Stimulated activated CD8-positive, alpha-beta memory T cell treated with anti-CD3 and anti-CD28 coated beads, Interleukin-7, amount 100 ng/mL, for 4 hours (primary cell): ENCODE results near the gene FAM78A.
A peak's percentile ranks its signal among the peaks of the same experiment; 100 is the strongest.

ENCODE experiments used
- DNase-seq, 2 donors: peaks; one replicate each; pipeline ENCODE4 v3.0.0-alpha.2; 2020; ENCODE audit warnings: low read depth in 2 of 2

Gene FAM78A, protein sequence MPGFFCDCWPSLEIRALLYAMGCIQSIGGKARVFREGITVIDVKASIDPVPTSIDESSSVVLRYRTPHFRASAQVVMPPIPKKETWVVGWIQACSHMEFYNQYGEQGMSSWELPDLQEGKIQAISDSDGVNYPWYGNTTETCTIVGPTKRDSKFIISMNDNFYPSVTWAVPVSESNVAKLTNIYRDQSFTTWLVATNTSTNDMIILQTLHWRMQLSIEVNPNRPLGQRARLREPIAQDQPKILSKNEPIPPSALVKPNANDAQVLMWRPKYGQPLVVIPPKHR

DNA sequence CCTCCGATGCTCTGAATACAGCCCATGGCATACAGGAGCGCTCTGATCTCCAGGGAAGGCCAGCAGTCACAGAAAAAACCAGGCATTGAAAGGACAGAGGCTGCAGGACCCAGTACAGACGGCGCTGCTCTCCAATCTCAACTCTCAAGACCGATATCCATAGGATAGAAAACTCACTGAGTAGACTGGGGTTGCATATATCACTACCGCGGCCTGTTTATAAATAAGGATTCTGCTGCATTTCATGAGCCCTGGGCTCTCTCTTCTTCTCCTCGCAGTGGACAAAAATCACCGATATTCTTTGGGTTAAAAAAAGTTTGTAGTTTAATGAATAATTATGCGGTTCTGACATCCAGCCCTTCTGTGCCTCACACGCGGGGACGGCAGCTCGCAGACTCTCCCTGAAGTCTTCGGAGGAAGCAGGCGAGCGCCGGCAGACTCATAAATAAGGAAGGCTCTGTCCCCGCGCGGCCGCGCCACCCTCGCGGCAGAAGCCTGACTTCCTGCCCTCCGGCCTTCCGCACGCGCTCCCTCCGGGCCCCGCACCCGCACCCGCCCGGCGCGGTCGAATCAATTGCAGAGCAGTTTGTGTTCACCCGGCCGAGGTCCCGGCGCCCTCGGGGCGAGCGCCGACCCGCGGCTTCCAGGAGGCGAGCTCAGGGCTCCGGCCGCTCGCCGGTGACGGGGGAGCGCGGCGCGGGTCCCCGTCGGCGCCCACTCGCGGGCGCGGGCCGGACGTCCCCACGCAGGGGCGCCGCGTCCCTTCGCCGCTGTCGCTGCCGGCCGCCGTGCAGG lies at the start of gene FAM78A:
Gene FAM78A, minus strand, starts transcription at position 417 of the 795 bp plus-strand sequence. Its CDS starts 331 bp downstream, at position 86.
- DNase-seq: no peak

DNA sequence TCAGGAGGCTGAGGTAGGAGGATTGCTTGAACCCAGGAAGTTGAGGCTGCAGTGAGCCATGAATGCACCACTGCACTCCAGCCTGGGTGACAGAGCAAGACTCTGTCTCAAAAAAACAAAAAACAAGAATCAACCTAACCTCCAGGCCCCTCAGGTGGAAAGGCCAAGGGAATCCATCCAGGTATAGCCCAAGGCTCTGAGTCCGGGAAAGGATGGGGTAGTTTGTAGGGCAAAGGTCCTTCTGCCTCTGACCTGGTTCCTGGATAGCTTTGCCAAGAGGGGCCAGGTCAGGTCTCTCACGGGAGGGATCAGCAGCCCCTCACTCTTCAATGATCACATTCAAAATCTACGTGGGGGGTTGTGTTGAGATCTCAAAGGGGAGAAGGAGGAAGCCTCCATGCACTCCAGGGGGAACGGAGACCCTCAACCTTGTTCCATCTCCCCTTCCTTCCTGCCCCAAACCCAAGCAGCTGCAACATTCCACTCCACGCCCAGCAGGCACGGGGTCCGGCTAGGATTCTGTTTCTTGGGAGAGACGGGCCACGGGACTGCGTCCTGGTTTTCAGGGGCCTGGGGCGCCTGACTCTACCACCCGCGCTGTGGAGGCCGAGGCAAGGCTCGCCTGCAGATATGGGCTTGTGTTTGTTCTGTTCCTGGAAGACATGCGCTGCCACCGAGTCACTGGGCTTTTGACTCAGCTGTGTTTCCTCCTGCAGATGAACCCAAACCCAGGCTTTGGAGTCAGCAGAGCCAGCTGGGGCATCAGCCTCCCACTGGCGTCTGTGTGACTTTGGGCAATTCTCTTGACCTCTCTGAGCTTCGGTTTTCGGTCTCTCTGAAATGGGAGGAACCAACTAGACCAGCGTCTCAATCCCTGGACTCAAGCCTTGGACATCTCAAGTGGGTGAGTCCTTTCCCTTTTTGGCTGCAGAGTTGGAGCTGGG lies 48.7 kb upstream of the FAM78A start:
- DNase-seq: no peak

DNA sequence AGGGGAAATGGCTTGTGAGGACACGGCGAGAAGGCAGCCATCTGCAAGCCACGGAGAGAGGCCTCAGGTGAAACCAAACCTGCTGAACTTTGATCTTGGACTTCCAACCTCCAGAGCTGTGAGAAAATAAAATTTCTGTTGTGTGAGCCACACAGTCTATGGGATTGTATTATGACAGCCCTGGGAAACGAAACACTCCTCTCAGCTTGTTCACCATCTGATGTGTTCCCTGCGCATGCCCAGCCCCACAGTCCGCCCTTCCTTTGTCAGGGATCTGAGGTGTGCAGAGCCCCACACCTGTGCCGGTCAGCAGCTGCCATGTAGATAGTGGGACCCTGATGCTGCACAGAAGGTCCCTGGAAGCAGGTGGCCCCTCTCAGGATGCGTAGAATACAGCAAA lies 47.3 kb upstream of the FAM78A start:
- DNase-seq: no peak

DNA sequence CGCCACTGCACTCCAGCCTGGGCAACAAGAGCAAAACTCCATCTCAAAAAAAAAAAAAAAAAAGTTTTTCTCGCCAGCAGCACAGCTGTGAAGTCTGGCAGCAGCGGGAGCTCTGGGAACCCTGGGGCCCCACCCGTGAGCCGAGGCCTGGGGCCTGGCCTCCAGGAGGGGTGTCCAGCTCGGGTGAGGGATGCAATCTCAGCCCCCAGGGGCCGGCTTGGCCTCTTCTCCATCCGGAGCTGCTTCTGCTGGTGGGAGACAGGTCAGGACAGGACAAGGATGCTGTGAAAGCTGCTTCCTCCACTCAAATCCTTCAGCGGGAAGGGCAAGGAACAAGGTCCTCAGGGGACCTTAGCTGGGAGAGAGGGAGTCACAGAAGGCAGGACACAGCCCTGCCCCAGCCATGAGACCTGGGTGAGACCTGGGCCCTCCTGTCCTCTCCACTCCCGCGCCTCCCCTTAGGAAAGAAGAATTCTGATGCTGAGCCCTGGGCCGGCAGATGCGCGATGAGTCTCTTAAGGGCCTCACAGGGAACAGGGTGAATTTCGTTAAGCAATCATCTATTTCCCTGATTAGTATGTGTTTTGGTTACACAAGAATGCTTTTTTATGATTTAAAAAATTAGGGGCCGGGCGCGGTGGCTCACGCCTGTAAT lies 43.8 kb upstream of the FAM78A start:
- no peak for DNase-seq

DNA sequence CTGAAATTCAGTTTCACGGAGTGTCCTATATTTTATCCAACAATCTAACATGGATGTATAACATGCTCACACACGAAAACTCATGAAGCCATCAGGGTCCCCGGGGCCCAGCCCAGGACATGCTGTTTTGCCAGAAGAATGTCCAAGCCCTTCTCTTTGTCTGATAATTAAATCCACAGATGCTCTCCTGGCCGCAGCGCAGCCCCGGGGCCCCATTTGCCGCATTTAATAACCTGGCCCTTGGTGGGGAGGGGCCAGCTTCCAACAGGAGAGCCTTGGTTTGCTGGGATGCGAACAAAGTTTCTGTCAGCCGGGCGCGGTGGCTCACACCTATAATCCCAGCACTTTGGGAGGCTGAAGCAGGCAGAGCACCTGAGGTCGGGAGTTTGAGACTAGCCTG lies 43.2 kb upstream of the FAM78A start:
- no peak for DNase-seq

DNA sequence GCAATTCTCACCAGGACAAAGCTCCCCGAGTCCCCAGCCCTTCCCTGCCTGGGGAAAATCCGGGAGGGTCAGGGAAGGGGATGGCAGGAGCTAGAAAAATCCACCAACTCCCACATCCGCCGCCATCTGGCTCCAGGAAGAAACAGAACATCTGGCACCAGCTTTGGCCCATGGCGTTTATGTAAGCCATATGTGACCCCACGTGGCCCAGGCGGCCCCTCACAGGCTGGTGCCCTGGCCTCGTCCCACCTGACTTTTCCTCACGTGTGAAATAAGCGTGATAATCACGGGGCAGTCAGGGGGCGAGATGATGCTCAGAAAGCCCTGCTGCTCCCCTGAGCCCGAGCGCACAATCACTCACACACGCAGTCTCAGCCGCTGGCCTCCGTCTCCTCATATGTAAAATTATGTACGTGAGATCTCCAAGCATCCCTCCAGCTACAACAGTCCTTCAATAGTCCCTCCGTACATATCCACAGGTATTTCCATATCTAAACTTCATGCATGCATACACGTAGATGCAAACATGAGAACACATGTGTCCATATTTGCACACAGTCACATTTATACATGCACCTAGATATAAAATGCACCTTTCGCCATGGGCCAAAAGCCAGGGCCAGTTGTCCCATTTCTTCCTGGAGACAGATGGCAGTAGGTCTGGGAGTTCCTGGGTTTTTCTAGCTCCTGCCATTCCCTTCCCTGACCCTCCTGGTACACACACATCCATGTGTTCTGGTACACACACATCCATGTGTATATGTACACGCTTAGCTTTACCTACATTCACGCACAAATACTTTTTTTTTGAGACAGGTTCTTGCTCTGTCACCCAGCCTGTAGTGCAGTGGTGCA lies 42.1 kb upstream of the FAM78A start:
- DNase-seq: no peak

DNA sequence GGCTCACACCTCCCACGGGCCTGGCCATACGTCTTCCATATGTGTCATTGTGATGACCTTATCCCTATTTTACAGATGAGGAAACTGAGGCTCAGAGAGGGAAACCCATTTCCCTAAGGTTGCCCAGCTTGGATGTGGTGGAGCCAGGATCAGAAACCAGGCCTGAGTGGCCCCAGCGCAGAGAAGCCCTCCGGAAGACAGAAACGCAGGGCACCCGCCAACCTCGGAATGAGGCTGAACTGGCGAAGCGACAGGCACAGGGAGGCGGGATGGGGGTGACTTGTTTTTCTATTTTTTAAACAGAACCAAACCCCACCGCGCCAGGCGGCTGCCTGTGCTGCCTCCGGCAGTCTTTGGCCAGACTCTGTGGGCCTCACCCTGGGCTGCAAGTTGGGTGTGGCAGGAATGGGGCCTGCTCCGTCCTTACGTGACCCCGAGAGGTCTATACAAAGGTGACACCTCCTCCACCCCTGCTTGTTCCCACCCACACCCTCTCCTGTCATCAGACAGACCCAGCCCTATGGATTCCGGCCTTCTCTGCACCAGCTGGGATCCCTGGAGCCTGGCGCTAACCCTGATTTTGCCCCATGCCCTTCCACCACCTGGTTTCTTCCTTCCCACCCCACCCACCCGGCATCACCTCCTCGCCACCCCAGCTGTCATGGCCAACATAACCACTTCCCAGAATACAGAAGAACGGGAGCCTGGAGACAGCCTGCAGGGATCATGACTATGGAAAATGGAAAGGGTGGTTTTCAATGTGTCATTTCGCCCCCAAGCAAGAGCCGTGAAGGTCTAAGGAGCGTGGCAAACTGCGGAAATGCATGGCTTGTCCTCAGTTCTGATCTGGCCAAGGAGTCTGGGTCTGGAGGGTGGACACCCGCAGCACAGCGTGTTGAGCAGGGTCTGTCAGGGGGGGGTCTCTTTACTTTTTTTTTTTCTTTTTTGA lies 36.8 kb upstream of the FAM78A start:
- no peak for DNase-seq

DNA sequence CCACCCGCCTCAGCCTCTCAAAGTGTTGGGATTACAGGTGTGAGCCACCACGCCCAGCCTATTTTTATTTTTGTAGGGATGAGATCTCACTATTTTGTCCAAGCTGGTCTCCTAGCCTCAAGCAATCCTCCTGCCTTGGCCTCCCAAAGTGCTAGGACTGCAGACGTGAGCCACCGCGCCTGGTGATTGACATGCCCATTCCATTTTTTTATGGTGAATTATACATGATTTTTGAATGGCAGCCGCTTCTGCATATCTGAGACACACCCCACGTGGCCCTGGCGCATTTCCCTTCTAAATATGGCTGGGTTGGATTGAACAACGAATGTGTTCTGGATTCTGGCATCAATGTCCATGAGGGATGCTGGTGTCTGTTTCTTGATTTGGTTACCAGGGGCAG lies 35.9 kb upstream of the FAM78A start:
- DNase-seq: no peak

DNA sequence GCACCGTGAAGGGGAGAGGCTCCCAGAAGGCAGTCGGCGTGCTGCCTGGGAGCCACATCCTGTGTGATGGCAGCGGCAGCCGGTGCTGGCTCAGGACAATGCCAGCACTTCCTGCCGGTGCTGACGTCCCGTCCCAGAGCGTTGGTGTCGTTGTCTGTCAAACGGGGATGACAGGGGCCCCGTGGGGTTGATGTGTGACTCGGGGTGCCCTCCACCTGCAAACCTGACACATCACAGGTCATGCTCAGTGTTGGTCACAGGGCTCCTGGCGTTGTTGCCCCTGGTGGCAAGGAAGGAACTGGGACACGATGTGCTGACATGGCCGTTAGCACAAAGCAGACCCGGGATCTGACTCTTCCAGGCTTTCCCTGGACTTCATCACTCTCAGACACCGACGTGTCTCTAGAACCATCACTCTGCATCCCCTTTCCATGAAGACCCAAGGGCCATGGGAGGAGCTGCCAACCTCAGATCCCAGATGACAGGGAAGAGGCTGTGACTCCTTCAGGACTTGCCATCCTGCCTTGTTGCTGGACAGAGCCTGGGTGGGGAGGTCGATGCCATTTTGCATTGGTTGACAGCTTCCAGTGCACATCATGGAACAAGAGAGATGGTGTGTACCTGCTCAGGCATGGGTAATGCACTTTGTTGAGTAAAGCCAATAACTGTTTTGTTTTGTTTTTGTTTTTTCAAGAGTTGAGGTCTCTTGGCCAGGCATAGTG lies 34.7 kb upstream of the FAM78A start:
- DNase-seq: peak; percentile 13 to 37

DNA sequence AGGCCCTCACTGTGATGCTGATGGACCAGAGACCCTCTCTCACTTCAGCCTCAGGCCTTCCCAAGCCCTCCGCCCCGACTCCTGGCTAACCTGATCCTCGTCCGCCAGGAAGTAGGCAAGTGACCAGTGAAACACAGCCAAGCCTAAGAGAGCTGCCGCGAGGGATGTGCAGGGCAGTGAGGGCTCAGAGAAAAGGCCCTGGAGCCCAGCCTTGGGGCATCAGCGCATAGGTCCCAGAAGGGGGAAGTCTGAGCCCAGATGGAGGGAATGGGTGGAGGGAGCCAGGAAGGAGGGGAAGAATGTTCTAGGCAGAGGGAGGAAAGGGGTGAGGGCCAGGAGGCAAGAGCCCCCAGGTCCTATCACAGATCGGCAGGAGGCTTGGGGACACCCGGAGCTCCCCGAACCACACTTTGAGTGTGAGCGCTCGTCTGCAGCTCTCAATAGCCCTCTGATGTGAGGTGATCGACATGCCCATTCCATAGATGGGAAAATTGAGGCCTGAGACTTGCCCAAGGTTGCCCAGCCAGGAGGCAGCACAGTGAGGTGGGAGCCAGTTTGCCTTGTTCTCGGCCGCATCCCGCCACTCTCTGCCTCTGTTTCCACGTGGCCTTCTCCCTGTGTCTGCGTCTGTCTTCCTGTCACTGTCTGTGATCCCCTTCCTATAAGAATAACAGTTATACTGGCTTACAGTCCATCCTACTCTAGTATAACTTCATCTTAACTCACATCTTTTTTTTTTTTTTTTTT lies 33.4 kb upstream of the FAM78A start:
- DNase-seq: no peak

DNA sequence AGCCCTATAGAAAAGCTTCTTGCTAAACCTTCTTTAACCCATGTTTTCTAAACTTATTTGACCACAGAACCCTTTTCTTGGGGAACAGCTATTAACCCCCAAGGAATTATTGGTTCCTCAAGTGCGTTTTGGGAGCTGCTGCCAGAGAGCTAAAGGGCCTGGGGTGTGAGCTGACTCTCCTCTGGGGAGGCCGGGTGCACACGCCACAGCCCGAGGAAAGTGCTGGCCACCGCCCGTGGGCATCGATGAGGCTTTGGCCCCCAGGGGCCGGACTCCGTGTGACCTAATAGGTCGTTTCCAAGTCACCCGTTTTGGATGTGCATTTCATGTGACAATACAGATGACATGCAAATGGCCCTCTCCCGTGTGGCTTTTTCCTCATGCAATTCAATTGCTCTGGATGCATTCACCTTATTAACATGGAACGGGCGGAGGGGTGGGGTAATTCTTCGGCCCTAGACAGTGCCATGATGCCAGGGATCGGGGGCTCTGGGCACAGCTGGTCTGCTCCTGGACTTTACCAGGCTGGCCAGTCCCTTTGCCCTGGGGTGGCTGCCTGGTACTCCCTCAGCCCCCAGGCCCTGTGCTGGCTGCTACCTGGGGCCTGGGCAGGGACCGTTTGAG lies 32.7 kb upstream of the FAM78A start:
- DNase-seq: no peak

DNA sequence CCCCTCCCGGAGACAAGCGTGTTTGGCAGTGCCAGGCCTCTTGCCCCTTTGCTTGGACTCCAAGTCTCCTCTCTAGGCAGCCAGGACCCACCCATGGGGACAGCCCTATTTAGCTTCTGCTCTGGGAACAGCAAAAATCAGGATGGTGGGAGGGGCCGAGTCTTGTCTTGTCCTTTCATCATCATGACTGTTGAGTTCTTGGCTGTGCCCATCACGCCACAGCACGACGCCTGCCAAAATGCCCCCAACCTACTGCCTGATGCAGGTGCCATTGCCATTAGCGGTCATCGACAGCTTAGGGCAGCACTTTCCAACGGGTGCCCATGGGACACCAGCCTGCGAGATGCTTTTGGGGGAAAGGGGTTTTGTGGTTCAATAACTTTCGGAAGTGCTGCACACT lies 32.1 kb upstream of the FAM78A start:
- no peak for DNase-seq

DNA sequence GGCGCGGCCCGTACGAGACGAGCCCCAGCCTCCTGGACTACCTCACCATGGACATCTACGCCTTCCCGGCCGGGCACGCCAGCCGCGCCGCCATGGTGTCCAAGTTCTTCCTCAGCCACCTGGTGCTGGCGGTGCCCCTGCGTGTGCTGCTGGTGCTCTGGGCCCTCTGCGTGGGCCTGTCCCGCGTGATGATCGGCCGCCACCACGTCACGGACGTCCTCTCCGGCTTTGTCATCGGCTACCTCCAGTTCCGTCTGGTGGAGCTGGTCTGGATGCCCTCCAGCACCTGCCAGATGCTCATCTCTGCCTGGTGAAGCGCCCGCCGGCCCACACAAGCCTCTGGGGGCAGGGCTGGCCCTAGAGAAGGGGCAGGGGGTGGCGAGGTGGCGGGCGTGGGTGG lies 31.7 kb upstream of the FAM78A start:
- DNase-seq: no peak

DNA sequence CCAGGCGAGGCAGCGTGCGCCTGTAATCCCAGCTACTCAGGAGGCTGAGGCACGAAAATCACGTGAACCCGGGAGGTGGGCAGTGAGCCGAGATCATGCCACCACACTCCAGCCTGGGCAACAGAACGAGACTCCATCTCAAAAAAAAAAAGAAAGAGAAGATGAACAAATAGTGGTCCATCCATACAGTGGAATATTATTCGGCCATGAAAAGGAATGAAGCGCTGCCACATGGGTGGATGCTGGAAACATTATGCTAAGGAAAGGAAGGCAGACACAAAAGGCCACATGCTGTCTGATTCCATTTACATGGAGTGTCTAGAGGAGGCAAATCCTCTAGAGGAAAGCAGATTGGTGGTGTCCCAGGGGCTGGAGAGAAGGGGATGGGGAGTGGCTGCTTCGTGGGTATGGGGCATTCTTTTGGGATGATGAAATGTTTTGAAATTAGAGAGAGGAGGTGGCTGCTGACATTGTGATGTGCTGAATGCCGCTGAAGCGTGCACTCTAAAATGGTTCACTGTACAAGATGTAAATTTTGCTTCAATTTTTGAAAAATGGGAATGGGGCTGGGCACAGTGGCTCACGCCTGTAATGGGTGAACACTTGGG lies 30.2 kb upstream of the FAM78A start:
- DNase-seq: no peak

DNA sequence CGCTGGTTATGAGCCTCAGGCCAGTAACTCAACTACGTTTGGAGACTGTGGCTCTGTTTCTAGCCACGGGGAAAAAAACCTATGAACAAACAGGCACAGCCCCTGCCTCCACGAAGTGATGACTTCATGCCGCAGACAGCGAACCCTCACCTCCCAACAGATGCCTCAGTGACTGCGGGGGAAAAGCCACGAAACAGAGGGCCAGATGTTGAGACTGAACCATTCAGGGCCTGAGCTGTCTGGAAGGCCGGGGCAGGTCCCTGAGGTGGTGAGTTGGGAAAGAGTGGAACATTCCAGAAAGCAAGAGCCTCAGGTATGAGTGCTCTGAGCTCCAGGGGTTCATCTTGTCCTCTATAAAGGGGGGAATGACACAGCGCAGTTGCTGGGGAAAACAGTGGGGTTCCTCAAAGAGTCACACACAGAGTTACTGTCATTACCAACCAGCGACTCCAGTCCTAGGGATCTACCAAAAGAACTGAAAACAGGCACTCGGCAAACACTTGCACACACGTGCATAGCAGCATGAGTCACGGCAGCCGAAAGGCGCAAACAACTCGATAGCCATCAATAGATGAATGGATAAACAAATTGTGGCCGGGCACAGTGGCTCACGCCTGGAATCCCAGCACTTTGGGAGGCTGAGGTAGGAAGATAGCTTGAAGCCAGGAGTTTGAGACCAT lies 28.5 kb upstream of the FAM78A start:
- DNase-seq: no peak

DNA sequence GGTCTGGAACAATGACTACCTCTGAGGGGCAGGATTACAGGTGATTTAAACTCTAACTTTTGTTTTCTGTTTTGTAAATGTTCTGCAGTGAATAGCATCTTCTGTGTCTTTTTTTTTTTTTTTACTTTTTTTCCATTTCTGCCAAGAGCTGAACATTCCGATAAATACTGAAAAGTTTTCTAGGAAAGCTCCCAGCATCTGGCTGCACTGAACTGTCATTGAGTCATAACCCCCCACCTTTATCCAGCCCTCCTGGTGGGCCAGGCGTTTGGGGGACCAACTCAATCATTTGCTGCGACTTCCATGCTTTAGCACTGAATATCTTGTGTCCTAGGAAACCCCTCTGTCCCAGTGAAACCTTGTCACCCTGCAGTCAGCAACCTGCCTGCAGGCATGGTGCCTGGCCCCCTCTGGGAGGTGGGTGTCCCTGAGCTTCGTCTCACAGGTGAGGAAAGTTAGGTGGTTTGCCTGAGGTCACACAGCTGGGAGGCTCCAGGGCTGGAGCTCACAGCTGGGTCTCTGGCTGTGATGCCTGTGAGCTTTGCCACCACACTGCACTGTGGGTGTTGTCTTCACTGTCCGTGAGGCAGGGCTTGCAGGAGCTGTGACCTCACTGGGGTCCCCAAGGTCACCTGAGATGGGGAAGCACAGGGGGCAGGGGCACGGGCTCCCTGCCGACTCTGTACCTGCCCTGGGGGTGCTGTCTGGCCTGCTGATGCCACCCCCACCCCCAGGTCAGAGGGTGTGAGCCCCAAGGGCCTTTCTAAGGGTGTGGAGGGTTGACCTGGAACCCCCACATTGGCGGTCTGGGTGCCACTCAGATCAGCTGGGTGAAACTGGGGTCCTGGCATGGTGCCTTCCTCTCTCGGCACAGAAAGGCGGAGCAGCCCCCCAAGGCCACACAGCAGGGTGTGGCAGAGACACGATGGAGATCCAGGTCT lies 27.3 kb upstream of the FAM78A start:
- DNase-seq: no peak
